Suppressor macrophage (primary cell): ENCODE results near the gene RRP1.

Source experiments
- DNase-seq, 4 experiments: peaks; one replicate each; pipeline ENCODE4 v3.0.0-alpha.2; 2020 to 2022

RRP1 gene

GRCh38 chr21:43759651-43760050 lies 29.7 kb upstream of the RRP1 start:
- no peak for DNase-seq

- DNase-seq, result no peak
These were observed 28.9 kb upstream of the RRP1 start for GRCh38 chr21:43760391-43760958.

GRCh38 chr21:43761886-43762285 lies 27.5 kb upstream of the RRP1 start:
- no peak for DNase-seq

GRCh38 chr21:43762303-43763128 lies 26.9 kb upstream of the RRP1 start:
- DNase-seq, result no peak

- no peak for DNase-seq
These were observed 25.4 kb upstream of the RRP1 start for GRCh38 chr21:43763901-43764523.

- DNase-seq, result no peak
These were observed 24.5 kb upstream of the RRP1 start for GRCh38 chr21:43764576-43765495.

GRCh38 chr21:43766734-43767497 lies 22.5 kb upstream of the RRP1 start:
- no peak for DNase-seq

- peak in 3 of 4 experiments; percentile 21 to 53 (median 48) for DNase-seq
These were observed 21.8 kb upstream of the RRP1 start for GRCh38 chr21:43767498-43767983.

GRCh38 chr21:43767984-43768867 lies 21.2 kb upstream of the RRP1 start:
- peak; percentile 89 to 96 (median 93) for DNase-seq

- no peak for DNase-seq
These were observed 20.6 kb upstream of the RRP1 start for GRCh38 chr21:43768868-43769167.

- no peak for DNase-seq
These were observed 19.9 kb upstream of the RRP1 start for GRCh38 chr21:43769325-43769958.

- no peak for DNase-seq
These were observed 19.2 kb upstream of the RRP1 start for GRCh38 chr21:43770066-43770655.

GRCh38 chr21:43771199-43771675 lies 18.1 kb upstream of the RRP1 start:
- peak; percentile 42 to 62 (median 57) for DNase-seq

- DNase-seq, result peak; percentile 87 to 96 (median 90)
These were observed 17.5 kb upstream of the RRP1 start for GRCh38 chr21:43771698-43772424.

GRCh38 chr21:43772425-43772821 lies 17.0 kb upstream of the RRP1 start:
- peak; percentile 44 to 61 (median 54) for DNase-seq

GRCh38 chr21:43774163-43774562 lies 15.2 kb upstream of the RRP1 start:
- DNase-seq, result no peak

- peak in 2 of 4 experiments; percentile 30 to 41 for DNase-seq
These were observed 14.2 kb upstream of the RRP1 start for GRCh38 chr21:43775190-43775589.

- DNase-seq, result peak in 1 of 4 experiments; percentile 30
These were observed 13.5 kb upstream of the RRP1 start, which contains the start of gene CSTB for GRCh38 chr21:43775795-43776430. Gene CSTB, minus strand, starts transcription at chr21:43776308. Its CDS starts 39 bp downstream, at chr21:43776269.
